Nephron progenitor cell (in vitro differentiated cells): ENCODE results near the gene WDFY2.

ENCODE experiments used
- DNase-seq: peaks from one replicate; pipeline ENCODE4 v3.0.0; 2021
- H3K27ac Mint-ChIP-seq: 2 replicates; pipeline ENCODE4 v1.8.0; 2021; ENCODE audit warnings: mild to moderate bottlenecking, moderate library complexity, mixed read lengths
- H3K27me3 Mint-ChIP-seq: 2 replicates; pipeline ENCODE4 v1.8.0; 2021; ENCODE audit warnings: mild to moderate bottlenecking, low read depth, mixed read lengths; ENCODE audit not compliant: poor library complexity
- H3K36me3 Mint-ChIP-seq: 2 replicates; pipeline ENCODE4 v1.8.0; 2021; ENCODE audit warnings: low read depth, mixed read lengths
- H3K4me1 Mint-ChIP-seq: 2 replicates; pipeline ENCODE4 v1.8.0; 2021; ENCODE audit warnings: mixed read lengths
- H3K4me3 Mint-ChIP-seq: 2 replicates; pipeline ENCODE4 v1.8.0; 2021; ENCODE audit warnings: mild to moderate bottlenecking, moderate library complexity, mixed read lengths
- H3K9me3 Mint-ChIP-seq: 2 replicates; pipeline ENCODE4 v1.8.0; 2021; ENCODE audit warnings: mild to moderate bottlenecking, moderate library complexity, mixed read lengths
- CTCF ChIP-seq: fragments of 200-600 bp; sonication (generic); IDR thresholded peaks from 2 replicates; pipeline ENCODE4 v1.5.0; 2021; ENCODE audit warnings: antibody characterized with exemption

The WDFY2 gene

GRCh38 chr13:51730927-51731326 is 146.7 kb downstream of the WDFY2 start:
- TF ChIP-seq CTCF, result no peak
- H3K4me3 Mint-ChIP-seq, result no peak overlapping the region

GRCh38 chr13:51731759-51732158 is 147.5 kb downstream of the WDFY2 start:
- H3K27me3 Mint-ChIP-seq, result no peaks in the 10 kb centered on the region
- no peak overlapping the region for H3K4me3 Mint-ChIP-seq
- no peaks in the 10 kb centered on the region for H3K9me3 Mint-ChIP-seq
- peak overlapping the region; percentile 37 for H3K27ac Mint-ChIP-seq
- peaks cover 11% of the 10 kb centered on the region for H3K36me3 Mint-ChIP-seq
- DNase-seq, result no peak
- H3K4me1 Mint-ChIP-seq, result peaks cover 8% of the 10 kb centered on the region
- TF ChIP-seq CTCF, result no peak

More at GRCh38 chr13:51730927-51731326, 146.7 kb downstream of the WDFY2 start:
- H3K9me3 Mint-ChIP-seq, result no peaks in the 10 kb centered on the region
- no peak for DNase-seq
- H3K27ac Mint-ChIP-seq, result no peak overlapping the region
- peaks cover 12% of the 10 kb centered on the region for H3K36me3 Mint-ChIP-seq
- H3K4me1 Mint-ChIP-seq, result peaks cover 8% of the 10 kb centered on the region
- no peaks in the 10 kb centered on the region for H3K27me3 Mint-ChIP-seq

- peaks cover 10% of the 10 kb centered on the region for H3K4me1 Mint-ChIP-seq
- peaks cover 12% of the 10 kb centered on the region for H3K36me3 Mint-ChIP-seq
- peak overlapping the region; percentile 93 for H3K27ac Mint-ChIP-seq
- no peak for DNase-seq
- H3K27me3 Mint-ChIP-seq, result peaks cover 3% of the 10 kb centered on the region
- no peak for TF ChIP-seq CTCF
- no peaks in the 10 kb centered on the region for H3K9me3 Mint-ChIP-seq
- H3K4me3 Mint-ChIP-seq, result no peak overlapping the region
Measured at GRCh38 chr13:51733374-51734298, 149.4 kb downstream of the WDFY2 start.

- Mint-ChIP-seq H3K27me3 (peaks cover 3% of the 10 kb centered on the region), H3K4me3 (no peak overlapping the region), H3K9me3 (no peaks in the 10 kb centered on the region), H3K4me1 (peaks cover 22% of the 10 kb centered on the region), H3K36me3 (peaks cover 24% of the 10 kb centered on the region), H3K27ac (no peak overlapping the region)
- no peak for TF ChIP-seq CTCF
- no peak for DNase-seq
Measured at GRCh38 chr13:51734786-51735185, 150.5 kb downstream of the WDFY2 start.

GRCh38 chr13:51737609-51738008 is 153.3 kb downstream of the WDFY2 start:
- H3K4me3 Mint-ChIP-seq, result no peak overlapping the region
- H3K27ac Mint-ChIP-seq, result no peak overlapping the region
- no peak for DNase-seq
- H3K9me3 Mint-ChIP-seq, result no peaks in the 10 kb centered on the region
- TF ChIP-seq CTCF, result no peak
- peaks cover 3% of the 10 kb centered on the region for H3K27me3 Mint-ChIP-seq
- H3K4me1 Mint-ChIP-seq, result peaks cover 30% of the 10 kb centered on the region
- H3K36me3 Mint-ChIP-seq, result peaks cover 29% of the 10 kb centered on the region
